GM18870 (cell line): ENCODE measurements around the gene TLR6.

Experiments used
- ATAC-seq: cut with Tn5 transposase; IDR thresholded peaks from one replicate; pipeline ENCODE4 v1.9.1; 2021; ENCODE audit warnings: moderate library complexity; ENCODE audit not compliant: unreplicated experiment

Gene TLR6

DNA sequence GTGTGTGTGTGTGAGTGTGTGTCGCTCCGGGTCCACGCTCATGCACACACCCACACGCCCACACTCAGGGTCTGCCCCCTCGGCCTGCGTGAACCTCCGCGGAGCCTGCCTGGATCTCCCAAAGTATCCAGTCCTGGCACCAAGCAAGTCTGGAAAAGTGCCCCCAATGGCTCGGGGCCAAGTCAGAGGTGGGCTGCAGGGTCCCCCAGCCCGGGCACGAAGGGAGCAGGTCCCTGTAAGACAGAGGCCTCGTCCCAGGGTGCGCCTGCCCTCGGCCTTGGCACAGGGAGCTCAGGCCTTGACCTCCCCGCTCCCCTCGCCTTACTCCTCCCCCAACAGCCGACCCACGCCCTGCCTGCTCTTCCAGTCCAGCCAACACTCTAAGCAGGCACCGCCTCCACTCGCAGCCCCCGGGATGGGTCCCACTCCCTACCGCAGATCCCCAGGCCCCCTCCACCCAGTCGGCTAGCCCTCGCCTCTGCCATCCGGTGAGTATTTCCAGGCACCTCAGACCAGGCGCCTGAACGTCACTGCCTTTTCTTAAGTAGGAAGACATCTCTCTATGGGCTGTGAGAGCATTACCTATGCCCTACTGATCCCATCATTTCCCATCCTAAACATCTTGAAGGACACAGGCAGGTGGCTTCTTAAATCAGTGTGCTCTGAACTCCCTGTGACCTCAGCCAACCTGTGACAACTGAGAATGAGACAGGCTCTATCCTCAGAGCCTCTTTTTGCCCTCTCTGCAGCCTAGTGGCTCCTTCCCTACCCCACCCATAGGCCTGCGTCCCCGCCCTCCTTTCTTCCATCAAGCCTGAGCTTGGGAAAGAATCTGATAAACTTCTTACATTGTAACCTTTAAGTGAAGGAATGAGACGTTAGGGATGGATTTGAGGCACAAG lies 11.7 kb upstream of the TLR6 start:
- ATAC-seq: no peak

DNA sequence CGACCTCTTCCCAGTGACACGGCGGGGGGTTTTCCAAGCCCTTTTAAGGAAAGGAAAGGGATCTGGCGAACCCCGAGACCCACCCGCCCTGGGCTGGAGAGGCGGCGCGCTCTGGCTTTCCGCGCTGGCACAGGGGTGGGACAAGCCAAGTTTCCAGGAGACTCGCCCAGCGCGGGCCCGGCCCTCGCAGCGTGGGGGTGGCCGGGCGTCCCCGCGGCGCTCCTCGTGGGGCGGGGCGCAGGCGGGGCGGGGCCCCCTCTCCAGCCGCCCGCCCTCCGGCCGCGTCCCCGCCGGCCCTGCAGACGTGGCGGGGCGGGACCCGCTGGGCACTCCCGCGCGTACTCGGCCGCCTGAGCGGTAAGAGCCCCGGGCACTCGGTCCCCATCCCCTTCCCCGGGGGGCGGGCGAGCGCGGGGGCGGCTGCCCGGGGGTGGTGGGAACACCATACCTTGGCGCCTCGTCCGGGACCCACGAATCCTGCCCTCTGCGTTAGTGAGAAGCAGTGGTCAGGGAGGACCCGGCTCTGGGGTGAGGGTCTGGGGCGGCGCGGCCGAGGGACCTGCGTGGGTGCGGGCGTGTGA lies 11.0 kb upstream of the TLR6 start, which contains the start of gene FAM114A1:
Gene FAM114A1 (plus strand): TSS at position 329 of the 581 bp plus-strand sequence. CDS start 10,273 bp downstream, outside the sequence.
- ATAC-seq: no peak

DNA sequence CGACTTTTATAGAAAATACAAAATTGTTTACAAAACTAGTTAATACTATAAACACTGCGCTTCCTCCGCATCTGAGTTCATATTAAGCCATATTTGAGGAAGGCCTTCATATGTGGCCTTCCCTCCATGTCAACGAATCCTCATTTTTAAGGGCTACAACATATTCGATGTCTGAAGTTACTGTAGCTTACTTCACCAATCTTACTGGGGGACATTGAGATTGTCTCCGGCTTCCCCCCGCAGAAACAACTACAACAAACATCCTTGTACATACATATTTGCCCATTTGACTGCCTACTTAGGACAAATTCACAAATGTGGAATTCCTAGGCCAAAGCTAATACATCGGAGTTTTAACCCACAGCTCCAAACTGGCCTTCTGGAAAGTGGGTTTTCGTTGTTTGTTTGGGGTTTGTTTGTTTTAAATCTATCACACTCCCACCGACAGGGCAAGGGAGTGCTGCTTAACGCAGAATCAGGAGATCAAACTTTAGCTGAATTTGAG lies 10.4 kb upstream of the TLR6 start:
- ATAC-seq: no peak

DNA sequence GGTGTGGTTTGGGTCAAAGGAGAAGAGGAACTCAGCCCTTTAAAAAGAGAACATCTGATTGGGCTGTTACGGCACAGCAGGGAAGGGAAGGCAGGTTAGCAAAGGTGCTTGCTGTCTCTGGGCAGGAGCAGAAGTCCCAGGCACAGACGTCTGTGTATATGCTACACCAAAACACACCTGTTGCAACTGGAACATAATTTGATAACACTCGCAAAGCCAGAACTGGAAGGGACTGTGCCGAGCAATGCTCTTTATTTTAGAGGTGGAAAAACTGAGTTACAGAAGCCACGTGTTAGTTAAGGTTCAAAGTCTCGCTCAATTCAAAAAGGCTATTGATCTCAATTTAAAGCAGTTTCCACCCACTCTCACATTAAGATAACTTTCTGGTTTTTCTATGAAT lies 8.8 kb upstream of the TLR6 start:
- ATAC-seq: no peak

DNA sequence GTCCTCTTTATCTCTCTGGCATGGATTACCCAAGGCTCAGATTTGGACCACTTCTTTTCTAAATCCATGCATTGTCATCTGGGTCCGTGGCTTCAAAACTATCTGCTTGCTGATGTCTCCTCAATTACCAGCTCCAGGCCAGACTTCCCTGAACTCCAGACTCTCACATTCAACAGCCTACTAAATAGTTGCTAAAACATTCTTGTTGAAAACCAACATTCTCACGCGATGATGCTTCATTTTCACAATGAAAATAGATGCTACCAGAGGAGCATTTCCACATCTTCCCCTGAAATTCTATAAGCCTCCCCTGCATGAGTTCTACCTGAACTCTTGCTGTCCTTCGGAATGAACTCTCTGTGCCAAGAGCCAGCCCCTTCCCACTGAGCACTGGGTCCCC lies 5.2 kb upstream of the TLR6 start:
- no peak for ATAC-seq

DNA sequence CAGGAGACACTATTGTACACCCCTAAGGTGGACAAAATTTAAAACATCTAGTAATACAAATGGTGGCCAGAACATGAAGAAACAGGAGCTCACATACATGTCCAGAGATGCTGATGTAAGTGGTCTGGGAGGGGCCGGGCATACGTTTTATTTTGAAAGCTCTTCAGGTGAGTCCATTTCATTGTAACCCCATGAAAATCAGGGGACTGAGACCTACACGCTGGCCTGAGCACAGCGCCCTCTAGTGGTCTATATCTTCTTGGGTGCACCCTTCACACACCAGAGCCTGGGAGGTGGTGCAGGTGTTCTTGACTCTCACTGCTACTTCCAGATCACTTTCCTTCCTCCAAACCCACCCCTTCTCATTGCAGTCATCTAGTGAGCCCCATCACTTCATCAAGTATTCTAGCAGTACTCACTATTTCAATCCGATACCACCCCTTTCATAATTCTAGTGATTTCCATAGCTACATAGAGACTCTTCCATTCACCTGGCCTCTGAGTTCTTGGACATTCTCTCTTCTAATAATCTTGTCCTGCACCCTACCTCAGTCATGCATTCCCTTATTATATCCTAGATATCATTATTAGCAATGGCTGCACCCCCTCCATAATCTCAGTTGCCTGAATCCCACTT lies 4.3 kb upstream of the TLR6 start:
- no peak for ATAC-seq

DNA sequence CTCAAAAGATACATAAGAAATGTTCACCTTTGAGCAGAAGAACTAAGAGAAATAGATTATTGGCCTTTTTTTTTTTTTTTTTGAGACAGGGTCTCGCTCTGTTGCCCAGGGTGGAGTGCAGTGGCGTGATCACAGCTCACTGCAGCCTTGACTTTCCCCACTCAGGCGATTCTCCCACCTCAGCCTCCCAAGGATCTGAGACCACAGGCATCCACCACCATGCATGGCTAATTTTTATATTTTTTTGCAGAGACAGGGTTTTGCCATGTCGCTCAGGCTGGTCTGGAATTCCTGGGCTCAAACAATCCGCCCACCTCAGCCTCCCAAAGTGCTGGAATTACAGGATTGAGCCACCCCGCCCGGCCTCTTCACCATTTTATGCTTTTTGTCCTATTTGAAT lies 2.9 kb upstream of the TLR6 start:
- no peak for ATAC-seq

GRCh38 chr4:38858097-38858420 lies 1.4 kb upstream of the TLR6 start:
- ATAC-seq: no peak

- ATAC-seq: peak; percentile 69
Measured at GRCh38 chr4:38857354-38858096, 908 bp upstream of the TLR6 start.

- no peak for ATAC-seq
Measured at GRCh38 chr4:38856046-38856445, 571 bp downstream of the TLR6 start.

DNA sequence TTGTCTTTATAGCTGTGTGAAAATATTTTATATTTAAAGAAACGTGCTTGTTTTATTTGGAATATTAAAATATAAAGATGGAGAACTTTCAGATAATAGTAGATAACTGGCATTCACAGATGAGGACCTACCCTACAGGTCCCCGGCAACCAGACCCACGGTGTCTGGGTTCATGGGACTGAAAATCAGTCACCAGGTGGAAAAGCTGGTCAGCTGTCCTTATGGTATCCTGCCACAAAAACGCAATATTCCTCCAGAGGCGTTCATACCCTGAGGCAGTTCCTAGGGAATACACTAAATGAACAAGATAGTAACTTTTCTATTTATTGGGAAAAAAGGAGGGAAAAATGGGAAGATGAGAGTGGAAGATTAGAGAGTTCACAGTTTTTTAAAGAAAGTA lies 1.2 kb downstream of the TLR6 start:
- ATAC-seq: no peak

- ATAC-seq: no peak
Measured at GRCh38 chr4:38846015-38846414, 10.6 kb downstream of the TLR6 start.

DNA sequence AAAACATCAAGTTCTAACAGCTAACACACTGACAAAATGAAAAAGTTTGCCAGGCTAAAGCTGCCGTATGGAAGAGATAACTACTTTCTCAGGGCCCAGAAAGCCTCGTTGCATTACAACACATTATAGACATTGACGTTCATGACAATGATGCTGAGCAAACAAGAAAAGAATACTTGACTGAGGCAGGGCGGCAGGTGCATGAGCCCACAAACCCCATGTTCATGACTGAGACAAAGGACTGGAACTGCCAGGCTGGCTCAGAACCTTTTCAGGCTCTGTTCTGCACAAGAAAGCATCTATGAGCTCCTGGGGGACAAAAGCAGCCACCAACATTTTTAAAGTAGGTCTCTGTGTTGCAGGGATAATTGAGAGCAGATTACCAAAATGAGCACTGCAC lies 13.6 kb downstream of the TLR6 start:
- no peak for ATAC-seq

DNA sequence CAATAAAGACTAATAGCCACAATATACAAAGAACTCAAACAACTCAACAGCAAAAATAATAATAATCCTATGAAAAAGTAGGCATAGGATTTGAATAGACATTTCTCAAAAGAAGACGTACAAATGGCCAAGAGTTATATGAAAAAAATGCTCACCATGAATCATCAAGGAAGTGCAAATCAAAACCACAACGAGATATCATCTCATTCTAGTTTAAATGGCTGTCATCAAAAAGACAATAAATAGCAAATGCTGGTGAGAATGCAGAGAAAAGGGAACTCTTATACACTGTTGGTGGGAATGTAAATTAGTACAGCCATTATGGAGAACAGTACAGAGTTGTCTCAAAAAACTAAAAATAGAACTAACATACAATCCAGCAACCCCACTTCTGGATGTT lies 18.8 kb downstream of the TLR6 start:
- ATAC-seq: no peak

- ATAC-seq: no peak
Measured at GRCh38 chr4:38837334-38837733, 19.3 kb downstream of the TLR6 start.

DNA sequence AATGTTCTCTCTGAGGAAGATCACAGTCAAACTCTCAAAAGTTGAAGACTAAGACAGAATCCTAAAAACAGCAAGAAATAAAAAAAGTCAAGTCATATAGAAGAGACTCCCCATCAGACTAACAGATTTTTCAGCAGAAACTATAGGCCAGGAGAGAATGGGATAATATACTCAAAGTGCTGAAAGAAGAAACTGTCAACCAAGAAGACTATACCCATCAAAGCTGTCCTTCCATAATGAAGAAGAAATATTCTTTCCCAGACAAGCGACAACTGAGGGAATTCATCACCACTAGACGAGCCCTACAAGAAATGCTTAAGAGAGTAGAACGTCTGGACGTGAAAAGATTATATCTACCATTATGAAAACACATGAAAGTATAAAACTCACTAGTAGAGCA lies 22.0 kb downstream of the TLR6 start:
- ATAC-seq: no peak

GRCh38 chr4:38832624-38833528 lies 23.7 kb downstream of the TLR6 start:
- no peak for ATAC-seq

- no peak for ATAC-seq
Measured at GRCh38 chr4:38832206-38832605, 24.4 kb downstream of the TLR6 start.

DNA sequence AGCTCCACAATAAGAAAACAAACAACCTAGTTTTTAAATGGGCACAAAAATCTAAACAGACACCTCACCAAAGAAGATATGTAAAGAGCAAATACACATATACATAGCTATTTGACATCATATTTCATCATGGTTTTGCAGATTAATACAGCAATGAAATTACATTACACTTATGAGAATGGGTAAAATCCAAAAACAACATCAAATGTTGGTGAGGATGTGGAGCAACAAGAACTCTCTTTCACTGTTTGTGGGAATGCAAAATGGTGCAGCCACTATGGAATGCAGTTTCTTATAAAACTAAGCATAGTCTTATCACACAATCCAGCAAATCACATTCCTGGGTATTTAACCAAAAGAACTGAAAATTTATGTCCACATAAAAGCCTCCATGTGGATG lies 25.0 kb downstream of the TLR6 start:
- no peak for ATAC-seq

DNA sequence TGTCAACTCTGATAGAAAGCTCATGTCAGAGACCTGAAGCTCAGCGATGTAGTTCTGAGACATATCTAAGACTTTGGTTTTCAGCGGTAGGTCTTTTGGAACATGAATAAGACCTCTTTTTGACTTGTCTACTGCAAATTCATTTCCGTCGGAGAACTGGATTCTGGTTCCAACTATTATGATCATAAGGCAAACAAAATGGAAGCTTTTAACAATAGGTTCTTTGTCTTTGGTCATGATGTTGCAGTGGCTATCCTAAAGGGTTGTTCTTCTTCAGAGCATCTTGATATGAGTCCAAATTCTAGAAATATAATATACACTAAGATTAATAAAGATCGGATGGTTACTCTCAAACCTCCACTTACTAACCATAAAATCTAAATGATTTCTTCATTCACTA lies 27.4 kb downstream of the TLR6 start:
- no peak for ATAC-seq
